Epidermal melanocyte (primary cell): Measurements from ENCODE around the gene ITGA5.

Experiments
- DNase-seq: peaks from one replicate; pipeline ENCODE4 v3.0.0; 2011; ENCODE audit warnings: low spot score; ENCODE audit not compliant: insufficient read length

The ITGA5 gene

DNA sequence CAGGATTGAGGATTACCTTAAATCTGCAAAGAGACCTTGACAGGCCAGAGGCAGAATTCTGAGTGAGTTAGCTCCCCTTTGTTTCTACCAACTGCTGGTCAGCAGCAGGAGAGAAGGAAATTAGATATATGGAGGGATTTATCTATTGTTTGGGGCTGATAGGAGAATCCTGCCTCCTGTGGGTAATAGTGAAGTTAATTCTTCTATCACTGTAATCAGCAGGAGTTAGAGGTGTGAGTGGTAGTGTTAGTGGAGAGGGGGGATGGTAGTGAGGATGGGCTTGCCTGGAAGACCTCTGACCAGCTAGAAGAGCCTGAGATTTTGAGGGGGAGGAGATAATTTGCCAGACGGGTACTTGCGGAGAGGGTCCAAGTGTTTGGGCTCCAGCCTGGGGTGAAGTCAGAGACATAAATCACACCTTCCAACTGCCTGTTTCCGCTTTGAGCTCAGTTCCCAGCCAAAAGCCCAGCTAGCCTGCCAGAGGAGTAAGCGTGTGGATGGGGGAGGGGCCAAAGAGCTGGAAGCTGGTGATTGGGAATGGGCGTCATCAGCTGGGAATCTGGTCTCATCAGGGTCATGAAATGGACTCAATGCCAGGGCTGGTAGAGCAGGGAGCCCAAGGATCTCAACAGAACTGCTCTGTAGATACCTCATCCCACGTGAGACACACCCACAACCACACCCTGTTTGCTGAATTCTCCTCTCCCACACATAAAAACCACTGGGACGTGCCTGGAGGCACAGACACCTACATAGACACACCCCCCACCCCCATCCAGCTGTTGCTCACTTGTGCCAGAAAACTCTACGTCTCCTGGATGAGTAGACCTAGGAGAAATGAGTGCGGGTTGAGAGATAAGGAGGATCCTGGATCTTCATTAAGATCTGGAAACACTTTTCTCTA lies 13.1 kb upstream of the ITGA5 start:
- DNase-seq = no peak

DNA sequence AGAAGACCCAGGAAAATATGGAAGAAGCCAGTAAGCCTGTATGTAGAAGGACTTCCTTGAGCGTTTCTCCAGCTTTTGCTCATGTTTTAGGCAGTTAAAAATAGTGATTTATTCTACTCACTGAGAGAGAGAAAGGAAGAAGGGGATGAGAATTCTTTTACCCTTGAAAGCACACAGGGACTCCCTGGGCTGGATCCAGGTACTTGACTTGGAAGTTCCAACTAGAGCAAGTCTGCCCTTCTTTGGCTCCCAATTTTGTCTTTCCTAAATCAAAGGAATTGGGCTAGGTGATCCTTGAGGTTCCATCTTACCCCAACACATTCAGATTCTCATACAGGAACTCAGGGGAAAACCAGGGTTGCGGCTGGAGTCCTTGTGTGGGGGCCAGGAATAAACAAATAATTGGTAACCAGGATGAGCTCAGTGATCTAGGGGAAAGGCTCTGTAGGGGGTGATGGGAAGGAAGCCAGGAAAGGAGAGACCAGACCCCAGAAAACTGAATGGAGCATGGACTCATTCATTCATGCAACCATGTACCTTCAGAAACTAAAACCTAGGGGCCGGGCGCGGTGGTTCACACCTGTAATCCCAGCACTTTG lies 11.5 kb upstream of the ITGA5 start:
- DNase-seq = no peak

DNA sequence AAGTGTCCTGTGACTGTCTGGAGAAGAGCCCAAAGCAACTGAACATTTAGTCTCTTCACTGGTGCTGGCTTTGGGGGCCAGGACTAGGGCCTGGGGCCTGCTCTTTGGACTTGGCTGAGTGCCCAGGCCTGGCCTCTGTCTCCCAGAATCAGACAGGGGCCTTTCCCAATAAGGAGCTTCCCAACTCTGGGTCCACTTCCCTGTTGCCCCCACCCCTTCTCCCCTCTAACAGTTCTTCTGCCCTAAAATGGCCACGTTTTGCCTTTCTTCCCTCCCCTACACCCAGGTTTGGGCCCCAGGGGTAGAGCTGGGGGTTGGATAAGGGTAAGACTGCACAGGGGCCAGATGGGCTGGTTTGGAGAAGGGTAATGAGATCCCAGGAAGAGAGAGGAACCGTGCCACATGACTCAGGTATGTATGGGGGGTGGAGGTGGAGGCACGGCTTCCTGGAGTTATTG lies 10.0 kb upstream of the ITGA5 start:
- no peak for DNase-seq

DNA sequence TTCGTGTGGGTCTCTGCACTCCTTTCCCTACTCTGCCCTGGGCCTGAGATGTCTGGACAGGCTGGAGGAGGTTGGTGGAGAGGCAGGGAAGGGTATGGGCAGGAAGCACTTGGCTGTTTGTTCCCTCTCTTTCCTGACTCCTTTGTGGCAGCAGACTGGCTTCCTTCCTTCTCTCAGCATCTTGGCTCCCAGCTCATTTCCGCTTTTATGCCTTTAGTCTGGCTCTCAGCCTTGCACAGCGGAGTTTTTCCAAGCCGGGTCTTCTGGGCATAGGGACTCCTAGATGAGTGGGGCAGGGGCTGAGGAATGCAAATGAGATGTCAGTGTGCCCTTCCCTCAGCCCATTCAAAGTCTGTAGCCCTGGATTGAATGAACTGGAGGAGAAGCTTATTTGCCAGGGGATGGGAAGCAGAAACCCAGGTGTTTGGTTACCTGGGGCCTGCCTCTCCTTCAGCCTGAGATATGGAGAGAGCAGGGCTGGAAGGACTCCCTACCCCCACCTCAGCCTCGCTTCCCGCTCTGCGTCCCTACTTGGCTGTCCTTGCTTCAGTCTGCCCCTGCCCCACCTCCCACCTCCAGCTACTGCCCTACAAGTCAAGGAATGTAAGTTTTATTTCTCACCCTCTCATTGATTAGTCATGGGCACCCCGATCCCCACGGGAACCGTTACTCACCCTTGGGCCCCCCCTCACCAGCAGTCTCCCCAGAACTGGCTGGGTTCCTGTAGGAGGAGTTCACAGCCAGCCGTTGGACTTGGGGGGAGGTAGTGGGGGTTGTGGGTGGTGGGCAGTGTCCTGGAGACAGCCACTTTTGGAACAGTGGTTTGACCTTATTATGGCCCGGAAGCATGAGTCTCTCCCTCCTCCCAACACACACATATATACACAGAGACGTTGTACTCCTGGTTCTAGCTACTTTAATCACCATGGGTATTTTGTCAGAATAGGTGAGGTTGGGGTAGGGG lies 9.3 kb upstream of the ITGA5 start:
- DNase-seq = no peak

DNA sequence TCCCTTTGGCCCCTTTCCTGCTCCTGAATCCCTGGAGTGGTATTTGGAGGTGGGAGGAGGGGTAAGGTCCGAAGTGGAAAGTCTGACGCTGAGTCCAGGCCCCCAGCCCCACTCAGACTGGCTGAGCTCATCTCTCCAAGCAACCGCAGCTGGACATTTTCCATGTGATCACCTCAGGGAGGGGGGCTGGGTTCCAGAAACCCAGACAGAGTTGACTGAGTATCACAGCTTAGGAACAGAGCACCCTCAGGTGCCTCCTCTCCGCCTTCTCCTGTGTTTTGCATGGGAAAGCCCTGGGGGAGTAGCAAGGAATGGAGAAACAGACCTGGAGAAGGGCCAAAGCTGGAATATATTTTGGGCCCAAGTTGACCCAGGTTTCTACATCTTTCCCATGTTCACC lies 8.0 kb upstream of the ITGA5 start:
- DNase-seq = no peak

DNA sequence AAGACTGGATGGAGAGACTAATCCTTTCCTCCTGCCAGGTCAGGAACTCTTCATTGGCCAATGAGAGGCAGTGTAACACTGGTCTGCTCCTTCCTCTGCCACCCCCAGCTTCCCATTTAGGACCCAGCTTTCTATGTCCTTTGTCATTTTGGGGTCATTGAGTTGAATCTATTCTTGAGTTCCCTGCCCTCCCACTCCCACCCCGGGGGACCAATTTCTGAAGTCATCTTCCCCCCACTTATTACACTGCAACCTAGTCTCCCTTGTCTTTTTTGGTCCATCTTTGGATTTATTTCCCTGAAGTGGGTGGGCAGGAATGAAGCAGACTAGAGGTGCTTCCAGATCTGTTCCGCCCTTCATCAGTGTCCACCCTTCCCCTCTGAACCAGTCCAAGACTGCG lies 7.6 kb upstream of the ITGA5 start:
- no peak for DNase-seq

DNA sequence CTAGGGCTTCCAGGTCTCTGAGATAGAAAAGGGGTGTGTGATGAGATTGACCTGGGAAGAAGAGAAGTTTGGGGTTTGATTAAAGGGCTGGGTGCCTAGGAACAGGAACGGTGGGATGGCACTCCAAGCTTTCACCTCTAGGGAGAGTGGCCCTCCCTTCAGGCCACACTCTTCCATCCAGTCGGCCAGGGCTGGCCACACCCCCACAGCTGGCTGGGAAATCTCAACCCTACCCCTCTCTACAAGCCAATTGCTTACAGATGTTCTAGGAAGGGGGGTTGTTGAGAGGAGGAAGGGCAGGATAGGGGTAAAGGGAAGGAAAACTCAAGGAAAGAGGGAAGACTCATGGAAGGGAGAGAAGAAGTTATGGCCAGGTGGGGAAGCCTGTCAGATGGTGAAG lies 6.6 kb upstream of the ITGA5 start:
- no peak for DNase-seq

DNA sequence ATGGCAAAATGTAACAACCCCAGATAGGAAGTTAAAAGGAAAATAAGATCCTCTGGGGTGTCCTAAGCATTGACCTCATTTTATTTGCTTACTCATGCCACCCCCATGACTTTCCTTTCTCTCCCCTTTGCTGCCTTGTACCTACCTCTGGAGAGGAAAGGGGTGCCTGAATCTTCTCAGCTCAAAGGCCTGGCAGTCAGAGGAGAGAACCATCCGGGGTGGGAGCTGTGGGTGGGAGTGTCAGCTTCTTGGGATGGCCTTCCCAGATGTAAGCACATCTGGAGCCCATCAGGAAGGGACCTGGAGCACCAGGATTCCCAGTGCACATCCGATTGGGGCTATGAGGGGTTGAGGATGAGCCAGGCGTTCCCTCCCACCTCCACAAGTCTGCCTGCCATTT lies 5.2 kb upstream of the ITGA5 start:
- no peak for DNase-seq

DNA sequence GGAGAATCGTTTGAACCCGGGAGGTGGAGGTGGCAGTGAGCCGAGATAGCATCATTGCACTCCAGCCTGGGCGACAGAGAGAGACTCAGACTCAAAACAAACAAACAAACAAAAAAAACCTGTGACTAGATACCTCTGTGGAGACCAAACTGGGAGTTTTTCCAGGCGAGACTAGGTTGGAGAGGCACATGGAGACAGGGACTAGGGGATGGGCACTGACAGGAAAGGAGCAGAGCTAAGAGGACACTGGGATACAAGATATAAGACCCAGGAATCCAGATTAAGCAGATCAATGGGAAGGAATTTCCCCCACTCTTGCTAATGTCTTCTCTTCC lies 4.7 kb upstream of the ITGA5 start:
- DNase-seq = no peak

DNA sequence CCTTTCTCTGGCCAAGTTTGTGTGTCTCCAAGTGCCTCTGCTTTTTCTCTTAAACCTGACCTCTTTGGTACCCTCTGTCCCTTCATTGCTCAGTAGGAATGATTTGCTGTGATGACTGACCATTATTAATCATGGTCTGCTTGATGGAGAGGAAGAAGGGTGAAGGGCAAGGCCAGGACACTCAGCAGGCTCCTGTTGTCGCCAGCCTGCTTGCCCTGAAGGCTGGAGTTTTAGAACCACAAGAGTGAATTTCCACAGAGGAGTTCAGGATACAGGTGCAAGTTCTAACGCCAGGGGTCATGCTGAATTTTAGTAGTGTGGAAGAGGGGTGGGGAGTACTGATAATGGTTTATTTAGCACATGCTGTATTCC lies 2.8 kb upstream of the ITGA5 start:
- DNase-seq = no peak

DNA sequence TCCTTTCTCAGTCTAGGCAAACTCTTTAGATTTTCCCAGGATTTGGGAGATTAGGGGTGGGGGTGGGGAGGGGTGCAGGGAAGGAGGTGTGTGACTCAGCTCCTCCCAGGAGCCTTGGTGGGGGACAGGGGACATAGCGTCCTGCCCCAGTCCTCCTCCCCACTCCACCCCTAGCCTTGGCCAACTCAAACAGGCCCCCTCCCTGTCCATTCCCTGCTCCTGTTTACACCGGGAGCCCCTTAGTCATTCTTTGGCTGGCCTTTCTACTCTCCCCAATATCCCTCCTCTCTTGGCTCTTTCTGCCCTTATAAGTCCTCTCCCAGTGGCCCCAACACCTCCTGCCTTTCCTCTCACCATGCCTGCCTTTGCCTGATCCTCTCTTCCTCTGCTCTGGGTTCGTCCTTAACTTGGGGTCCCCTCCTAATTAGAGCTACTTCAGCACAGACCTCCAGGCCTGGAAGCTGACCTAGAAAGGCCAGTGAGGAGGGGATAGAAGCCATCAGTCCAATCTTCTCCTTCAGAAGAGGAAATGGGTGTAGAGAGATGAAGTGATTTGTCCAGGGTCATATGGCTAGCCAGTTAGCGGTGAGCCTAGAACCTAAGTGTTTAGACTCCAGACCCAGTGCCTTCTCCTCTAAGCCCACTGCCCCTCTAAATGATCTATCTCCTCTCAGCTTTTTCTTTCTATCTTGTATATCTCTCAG lies 2.3 kb upstream of the ITGA5 start:
- DNase-seq = no peak

DNA sequence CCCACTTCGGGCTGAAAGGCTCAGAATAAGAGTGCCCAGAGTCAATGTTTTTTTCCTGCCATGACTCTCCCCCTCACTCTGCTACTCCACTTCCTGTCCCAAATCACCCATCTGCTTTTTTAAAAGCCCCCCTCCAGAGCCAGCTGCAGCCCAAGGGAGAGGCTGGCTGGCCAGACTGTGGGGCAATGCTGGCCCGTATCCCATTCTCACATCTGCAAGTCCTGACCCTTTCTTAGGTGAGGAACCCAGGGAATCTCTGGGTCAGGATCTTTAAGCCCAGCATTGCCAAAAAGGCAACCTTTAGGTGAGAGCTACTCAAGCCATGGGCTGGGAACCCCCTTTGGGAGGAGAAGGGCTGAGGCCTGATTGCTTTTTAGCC lies 1.7 kb upstream of the ITGA5 start:
- DNase-seq = no peak

DNA sequence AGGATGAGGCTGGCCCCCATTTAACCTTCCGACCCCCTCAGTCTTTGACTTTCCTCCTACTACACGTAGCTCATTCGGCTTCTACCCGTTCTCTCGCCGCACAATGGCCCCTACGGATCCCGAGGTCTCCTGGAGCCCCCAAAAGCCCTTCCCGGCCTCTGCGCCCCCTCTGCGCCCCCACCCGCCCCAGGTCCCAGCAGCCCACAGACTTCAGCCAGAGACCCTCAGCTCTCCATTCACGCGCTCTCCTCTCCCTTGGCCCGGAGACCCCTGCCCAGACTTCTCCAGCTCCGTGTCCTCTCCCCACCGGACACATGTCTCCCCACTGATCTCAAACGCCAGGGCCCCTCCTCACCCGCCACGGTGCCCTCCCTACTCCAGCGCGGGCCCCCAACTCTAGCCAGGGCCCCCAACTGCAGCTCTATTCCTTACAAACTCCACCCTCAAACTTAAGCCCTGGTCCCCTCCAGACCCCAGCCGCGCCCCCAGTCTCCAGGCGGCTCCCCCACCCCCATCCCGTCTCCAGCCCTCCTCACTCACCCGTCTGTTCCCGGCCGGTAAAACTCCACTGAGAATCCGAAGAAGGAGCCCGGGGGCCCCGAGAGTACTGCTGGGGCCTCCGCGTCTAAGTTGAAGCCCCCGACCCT lies 502 bp downstream of the ITGA5 start:
- DNase-seq = no peak

DNA sequence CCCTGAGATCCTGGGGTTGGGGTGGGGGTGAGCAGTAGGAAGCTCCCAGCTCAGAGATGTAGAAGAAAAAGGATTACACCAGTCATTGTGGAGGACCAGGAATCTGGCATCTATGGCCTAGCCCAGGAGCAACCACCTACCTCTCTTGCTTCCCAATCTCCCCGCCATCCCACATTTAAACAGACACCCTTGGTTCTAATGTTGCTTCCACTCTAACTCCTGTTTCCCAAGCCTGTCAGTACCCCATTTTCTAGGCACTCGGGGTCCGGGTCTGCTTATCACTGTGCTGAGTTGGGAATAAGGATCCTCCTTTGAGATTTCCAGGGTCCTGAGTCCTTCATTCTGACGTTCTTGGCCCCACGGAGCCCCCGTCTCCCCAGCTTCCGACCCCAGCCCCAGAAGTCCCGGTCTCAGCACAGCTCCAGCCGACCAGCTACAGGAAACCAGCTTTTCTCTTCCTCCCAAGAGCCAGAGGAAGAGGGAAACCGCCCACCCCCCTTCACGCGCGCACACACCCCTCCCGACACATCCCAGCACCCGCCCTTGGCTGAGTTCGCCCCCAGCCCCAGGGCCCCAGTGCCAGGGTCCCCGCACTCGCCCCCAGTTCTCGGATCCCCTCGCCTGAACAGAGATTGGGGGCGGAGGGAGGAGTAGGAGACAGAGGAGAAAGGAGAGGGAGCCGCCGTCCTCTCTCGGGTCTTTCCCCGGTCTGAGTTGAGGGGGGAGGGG lies 1.2 kb downstream of the ITGA5 start:
- DNase-seq = no peak

DNA sequence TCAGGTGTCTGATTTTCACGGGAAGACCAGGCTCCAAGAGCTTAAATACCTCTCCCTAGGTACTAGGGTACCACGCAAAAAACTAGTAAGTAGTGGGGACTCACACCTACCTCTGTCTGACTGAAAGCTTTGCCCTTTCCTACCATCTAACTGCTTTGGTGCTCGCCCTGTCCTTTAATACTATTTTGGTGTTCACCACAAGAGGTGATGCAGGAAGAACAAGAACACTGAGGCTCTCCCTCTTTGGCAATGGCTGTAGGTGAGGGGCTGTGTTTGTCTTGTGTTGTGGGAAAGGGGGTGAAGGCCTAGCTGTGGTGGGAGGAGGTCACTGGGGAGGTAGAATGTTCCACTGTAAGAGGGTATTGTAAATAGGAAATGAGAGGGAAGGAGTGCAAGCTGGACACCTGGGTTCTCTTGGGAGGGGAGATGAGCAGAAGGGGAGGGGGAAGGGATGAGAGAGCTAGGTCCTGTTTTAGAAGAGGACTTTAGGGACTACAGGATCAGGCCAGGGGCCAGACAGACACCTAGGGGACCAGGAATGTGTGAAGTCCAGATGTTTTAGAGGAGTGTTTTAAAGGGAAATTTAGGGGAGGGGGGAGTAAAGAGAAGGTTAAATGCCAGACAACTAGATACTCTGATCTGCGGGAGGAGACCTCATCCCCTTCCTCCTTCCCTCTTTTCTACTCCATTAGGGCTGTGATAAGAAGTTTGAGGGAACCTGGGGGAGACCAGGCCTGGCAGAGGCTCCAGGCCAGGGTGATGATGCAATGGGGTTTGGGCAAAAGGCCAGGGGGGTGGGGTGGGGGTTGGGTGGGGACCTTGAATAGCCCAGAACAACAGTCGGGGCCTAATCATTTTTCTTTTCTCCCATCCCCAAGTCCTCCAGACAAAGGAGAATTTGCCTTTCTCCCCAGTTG lies 2.1 kb downstream of the ITGA5 start:
- no peak for DNase-seq

DNA sequence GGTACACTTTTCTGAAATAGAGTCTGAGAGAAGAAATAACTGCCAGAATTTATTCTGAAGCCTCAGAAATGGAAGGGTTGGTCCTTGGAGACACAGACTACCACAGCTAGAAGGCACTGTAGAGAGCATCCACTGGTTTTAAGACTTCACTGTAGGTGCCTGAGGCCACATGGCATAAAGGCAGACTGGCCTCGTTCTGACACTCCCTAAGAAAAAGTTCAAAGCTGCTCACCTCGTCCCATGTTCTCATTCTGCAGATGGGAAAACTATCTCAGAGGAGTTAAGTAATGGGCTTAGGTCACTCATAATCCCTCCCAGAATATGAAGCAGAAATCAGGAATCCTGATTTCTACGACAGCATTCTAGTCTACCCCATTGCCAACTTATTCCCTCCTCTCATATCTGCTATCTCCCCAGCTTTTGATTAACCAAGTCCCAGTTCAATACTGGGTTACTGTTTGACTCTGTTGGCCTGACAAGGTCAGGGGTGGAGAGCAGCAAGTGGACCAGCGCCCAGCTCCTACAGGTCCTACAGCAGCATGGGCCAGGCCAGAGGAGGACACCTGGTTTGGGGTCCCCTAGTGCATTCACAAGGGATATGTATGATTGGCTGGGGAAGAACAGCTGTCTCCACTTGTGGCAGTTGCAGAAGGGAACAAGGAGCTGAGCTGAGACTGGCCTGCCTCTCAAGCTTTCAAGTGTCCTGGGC lies 3.7 kb downstream of the ITGA5 start:
- no peak for DNase-seq

DNA sequence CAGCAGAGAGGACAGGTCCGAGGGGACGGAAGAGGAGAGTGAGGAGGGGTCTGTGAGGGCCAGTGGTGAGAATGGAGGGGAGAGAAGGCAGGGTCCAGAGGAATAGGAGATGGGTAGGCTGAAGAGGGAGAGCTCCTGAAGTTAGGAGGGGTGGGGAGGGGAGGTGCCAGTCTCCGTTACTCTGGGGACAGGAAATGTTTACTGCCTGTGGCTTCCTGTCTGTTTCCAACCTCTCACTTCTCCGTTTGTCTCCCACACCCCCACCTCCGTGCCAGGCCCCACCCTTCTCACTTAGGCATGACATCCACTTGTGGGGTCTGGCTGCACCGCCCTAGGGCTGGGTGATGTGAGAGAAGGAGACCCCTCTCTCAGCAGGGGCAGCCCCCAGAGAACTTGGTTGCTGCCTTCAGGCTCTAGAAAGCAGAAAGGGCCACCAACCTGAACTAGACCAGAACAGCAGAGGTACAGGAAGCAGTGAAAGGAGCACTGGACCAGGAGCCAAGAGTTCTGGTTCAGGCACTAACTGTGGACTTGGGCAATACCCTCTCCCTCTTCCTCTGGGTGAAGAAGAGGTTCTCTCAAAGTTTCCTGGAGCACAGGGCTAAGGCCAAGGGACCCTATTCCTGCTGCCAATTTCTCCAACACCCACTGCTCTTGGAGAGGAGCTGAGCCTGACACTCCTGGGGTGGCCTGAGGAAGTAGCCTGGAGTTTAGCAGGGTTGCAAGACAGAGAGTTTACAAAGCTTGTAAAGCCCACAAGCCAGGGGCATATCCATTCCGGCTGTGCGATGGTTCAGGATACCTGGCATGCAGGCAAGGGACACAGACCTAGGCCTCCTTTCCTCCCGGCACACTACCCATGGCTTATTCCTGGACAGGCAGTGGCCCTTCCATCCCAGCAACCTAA lies 5.5 kb downstream of the ITGA5 start:
- no peak for DNase-seq

DNA sequence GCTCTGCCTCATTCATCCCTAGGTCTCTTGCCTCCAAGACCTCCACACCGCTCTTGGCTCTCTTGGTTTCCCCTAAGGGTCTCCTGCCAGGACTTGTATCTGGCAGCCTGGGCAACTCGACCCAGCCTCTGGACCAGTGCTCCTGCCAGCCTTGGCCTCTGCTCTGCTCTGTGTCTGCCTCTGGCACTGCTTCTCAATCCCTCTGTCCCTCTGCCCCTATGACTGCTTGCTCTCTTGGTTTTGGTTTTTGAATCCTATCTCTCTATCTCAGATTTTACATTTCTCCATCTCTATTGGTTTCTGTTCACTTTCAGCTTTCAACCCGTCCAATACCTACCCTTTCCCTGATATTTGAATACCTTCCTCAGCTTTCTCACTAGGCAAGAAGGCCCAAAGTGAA lies 6.3 kb downstream of the ITGA5 start:
- DNase-seq = no peak
